Non-pigmented ciliary epithelial cell (primary cell): Measurements from ENCODE around the gene SNRNP25.
"Not testable (repeated sequence)": the region's sequence is repeated elsewhere in the genome, so short reads cannot be mapped to it uniquely, and the experiment has no call there.

ENCODE experiments used
- DNase-seq: peaks from one replicate; pipeline ENCODE4 v3.0.0-alpha.2; 2010; ENCODE audit warnings: low read depth

SNRNP25 gene

DNA sequence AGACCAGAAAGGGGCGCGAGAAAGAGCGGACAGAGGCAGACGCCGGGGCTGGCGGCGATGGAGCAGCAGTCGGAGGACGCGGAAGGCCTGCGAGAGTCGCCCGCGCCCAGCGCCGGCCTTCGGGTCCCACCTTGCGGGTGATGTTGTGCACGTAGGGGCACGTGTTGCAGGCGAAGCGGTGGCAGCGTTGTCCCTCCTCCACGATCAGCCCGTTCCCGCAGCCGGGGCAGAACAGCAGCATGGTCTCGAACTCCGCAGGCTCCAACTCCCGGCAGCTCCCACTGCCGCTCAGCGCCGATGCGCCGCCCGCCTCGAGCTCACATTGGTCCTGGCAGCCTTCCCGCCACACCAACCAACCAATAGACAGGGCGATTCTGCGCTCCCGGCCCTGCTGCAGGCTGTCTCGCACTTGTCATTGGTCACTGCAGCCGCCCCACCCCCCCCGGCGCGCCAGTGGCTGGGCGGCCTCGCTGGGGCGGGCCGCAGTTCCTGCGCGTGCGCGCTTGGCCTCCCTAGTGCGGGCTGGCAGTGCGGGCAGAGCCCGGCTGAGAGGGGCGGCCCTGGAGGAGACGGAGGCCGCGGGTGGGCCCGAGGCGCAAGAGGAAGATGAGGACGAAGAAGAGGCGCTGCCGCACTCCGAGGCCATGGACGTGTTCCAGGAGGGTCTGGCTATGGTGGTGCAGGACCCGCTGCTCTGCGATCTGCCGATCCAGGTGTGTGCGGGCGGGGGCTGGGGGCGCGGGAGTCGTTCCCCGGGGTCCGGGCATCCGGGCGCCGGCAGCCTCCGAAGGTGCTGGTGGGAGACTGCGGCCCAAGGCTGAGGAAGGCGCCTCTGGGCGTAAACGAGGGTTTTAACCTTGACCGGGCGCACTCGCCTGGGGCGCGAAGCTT, at the start of gene SNRNP25, which contains the start of gene POLR3K:
SNRNP25 (plus strand) TSS at position 483 of the 891 bp plus-strand sequence; CDS start at position 672, 189 bp downstream.
POLR3K (minus strand) TSS at position 263 of the 891 bp plus-strand sequence; CDS start at position 241, 22 bp downstream.
- peak; percentile 90 for DNase-seq

DNA sequence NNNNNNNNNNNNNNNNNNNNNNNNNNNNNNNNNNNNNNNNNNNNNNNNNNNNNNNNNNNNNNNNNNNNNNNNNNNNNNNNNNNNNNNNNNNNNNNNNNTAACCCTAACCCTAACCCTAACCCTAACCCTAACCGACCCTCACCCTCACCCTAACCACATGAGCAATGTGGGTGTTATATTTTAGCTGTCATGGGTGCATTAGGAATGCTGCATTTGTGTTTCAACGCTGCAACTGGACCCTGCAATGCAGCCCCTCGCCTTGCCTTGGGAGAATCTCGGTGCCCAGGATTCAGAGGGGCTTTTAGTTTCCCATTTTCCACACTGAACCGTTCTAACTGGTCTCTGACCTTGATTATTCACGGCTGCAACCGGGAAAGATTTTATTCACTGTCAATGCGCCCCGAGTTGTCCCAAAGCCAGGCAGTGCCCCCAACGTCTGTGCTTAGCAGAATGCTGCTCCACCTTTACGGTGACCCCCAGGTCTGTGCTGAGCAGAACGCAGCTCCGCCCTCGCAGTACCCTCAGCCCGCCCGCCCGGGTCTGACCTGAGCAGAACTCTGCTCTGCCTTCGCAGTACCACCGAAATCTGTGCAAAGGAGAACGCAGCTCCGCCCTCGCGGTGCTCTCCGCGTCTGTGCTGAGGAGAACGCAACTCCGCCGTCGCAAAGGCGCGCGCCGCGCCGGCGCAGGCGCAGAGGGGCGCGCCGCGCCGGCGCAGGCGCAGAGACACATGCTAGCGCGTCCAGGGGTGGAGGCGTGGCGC, 43.5 kb upstream of the SNRNP25 start:
- DNase-seq, result no peak

DNA sequence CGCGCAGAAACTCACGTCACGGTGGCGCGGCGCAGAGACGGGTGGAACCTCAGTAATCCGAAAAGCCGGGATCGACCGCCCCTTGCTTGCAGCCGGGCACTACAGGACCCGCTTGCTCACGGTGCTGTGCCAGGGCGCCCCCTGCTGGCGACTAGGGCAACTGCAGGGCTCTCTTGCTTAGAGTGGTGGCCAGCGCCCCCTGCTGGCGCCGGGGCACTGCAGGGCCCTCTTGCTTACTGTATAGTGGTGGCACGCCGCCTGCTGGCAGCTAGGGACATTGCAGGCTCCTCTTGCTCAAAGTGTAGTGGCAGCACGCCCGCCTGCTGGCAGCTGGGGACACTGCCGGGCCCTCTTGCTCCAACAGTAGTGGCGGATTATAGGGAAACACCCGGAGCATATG, 42.9 kb upstream of the SNRNP25 start:
- not testable (repeated sequence) for DNase-seq

DNA sequence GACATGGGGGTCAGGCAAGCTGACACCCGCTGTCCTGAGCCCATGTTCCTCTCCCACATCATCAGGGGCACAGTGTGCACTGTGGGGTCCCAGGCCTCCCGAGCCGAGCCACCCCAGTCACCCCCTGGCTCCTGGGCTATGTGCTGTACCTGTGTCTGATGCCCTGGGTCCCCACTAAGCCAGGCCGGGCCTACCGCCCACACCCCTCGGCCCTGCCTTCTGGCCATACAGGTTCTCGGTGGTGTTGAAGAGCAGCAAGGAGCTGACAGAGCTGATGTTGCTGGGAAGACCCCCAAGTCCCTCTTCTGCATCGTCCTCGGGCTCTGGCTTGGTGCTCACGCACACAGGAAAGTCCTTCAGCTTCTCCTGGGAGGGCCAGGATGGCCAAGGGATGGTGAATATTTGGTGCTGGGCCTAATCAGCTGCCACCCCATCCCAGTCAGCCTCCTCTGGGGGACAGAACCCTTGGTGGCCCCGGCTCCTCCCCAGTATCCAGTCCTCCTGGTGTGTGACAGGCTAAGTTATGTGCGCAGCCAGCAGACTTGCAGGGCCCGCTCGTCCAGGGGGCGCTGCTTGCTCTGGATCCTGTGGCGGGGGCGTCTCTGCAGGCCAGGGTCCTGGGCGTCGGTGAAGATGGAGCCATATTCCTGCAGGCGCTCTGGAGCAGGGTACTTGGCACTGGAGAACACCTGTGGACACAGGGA, 36.4 kb upstream of the SNRNP25 start:
- DNase-seq, result not testable (repeated sequence)

DNA sequence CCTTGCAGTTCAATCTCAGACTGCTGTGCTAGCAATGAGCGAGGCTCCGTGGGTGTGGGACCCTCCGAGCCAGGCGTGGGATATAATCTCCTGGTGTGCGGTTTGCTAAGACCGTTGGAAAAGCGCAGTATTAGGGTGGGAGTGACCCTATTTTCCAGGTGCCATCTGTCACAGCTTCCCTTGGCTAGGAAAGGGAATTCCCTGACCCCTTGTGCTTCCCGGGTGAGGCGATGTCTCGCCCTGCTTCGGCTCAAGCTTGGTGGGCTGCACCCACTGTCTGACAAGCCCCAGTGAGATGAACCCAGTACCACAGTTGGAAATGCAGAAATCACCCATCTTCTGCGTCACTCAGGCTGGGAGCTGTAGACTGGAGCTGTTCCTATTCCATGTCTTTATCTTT, 32.7 kb upstream of the SNRNP25 start:
- not testable (repeated sequence) for DNase-seq

DNA sequence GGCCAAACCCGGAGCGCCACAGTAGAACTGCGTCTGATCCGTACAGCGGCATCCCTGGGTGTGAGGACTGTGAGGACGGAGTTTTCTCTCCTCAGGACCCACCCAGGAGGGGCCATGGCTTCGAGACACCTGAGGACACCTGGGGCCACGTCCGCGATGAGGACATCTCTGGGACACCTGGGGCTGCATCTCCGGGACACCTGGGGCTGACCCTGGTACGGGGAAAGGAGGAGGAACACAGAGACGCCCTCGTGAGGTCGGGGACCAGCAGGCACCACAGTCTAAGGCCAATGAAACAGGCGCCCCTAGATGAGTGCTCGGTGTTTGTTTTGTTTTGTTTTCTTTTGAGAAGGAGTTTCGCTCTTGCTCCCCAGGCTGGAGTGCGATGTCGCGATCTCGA, 29.5 kb upstream of the SNRNP25 start:
- DNase-seq, result not testable (repeated sequence)

DNA sequence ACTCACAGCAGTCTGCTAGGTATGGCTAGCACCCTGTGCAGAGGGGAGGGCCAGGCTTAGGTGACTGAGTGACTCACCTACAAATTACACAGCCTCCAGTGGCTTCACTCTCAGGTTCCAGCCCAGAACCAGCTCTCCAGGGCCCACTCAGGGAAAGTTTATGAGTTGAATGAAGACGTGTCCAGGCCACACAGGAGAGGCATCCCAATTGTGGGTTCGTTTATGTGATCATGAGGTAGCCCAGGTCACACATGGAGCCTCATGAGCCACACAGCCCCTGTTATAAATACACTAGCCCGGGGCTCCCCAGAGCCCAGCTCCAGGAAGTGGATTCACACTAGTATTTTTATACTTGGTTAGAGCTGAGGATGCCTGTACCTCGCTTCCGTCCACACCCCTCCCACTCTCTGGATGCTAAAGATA, 27.7 kb upstream of the SNRNP25 start:
- DNase-seq, result not testable (repeated sequence)

DNA sequence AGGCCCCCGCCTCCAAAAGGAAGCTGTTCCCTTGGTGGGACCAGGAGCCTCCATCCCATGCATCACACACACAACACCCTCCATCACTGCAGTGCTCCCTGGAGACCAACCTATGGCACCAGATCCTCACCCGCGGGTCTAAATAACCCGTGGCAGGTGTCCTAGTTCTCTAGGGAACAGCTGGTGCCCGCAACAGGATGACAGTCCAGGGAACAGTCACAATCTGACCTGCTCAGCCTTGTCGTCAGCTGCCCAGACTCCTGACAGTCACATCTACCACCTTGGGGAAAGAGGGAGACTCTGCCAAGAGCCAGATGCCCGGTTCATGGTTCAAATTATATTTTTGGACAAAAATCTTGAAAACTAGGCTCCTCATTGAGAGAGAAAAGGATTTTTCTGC, 23.0 kb upstream of the SNRNP25 start:
- DNase-seq, result not testable (repeated sequence)

DNA sequence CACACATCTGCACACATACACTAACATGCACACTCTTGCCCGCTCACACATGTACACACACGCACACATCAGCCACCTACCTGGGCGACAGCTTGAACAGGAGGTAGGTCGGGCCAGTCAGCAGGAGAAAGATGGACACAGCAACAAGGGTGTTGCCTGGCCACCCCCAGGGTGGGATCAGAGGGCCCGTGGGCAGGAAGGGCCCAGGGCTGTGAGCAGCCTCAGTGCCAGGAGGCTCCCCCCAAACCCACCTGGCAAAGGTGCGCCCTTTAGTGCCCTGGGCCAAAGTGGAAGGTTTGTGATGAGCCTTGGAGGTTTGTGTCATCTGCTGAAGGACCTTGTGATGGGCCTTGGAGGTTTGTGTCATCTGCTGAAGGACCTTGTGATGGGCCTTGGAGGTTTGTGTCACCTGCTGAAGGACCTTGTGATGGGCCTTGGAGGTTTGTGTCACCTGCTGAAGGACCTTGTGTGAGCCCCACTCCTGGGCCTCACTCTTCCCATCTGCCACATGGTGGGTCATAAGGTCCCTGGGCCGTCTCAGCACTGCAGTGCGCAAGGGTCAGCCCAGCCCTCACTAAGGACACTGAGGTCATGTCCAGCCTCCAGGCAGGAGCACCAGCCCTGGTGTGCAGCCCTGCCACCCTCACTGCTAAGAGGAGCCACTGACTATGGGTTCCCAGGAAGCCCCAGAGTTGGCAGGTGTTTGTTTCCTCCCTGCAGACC, 20.3 kb upstream of the SNRNP25 start:
- not testable (repeated sequence) for DNase-seq

DNA sequence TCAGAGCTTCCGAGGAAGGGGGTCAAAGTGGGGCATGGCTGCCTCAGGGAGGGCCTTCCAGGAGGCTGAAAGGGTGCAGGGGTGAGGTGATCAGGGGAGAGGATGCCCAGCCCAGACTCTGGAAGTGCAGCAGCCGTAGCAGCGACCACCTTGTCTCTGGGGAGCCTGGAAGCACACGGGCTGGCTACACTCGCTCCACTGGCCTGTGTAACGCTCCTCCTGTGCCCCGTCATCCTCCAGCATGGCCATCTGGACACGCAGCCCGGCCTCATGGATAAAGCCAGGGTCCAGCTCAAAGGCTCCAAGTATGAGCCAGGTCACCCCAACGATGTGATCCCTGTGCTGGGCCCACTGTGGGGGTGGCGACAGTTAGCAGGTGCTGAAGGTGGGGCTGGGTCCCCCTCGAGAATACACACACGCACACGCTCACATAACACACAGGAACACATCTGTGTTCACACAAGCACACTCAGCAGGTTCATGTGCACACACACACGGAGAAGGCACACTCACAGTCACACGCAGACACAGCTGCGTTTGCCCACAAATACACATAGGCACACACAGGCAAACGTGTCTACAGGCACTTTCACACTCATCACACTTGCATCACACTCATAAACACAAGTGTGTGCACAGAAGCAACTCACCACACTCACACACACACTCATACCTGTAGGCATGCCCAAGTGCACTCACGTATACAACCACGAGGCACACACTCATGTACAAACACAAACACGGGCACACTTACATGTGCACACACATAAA, 19.6 kb upstream of the SNRNP25 start:
- no peak for DNase-seq

DNA sequence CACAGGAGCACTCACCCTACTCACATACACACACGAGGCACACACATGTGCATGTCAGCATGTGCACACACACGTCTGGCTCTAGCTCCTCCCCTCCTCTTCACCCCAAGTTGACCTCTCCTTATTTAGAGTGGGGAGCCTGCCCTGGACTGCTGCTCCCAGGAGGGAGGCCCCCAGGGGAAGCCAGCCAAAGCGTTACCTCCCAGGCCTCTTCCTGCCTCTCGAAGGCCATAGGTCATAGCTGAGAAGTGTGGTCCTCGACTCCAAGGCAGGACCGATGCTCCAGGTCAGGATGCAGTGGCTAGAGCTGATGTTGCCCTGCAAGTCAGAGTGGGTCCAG, 19.0 kb upstream of the SNRNP25 start:
- no peak for DNase-seq

DNA sequence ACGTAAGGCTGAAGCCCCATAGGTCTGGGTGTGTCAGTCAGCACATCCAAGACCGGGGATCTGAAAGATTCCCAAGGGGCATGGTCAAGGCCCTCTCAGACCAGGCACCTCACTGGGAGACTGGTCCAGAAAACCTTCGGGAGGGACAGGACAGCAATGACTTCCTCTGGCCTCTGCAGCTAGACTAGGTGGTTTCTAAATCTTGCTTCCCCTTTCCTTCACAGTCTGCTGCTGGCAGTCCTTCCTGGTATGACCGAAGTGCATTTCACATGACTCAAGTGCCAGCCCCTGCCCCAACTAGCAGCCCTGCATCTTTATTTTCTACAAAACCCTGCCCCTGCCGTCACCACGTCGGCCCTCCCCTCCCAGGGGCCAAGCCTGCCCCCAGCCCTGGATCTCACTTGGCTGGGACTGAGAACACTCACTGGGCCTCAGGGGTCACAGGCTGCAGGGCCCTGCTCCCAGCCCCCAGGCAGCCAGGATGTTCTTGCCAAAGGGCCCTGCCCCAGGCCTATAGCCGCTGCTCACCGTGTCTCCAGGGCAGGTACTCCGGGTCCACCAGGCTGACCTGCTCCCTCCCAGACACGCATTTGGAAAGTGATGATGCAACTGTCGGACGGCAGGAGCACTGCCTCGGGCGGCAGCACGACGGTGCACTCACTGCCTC, 18.5 kb upstream of the SNRNP25 start:
- no peak for DNase-seq

DNA sequence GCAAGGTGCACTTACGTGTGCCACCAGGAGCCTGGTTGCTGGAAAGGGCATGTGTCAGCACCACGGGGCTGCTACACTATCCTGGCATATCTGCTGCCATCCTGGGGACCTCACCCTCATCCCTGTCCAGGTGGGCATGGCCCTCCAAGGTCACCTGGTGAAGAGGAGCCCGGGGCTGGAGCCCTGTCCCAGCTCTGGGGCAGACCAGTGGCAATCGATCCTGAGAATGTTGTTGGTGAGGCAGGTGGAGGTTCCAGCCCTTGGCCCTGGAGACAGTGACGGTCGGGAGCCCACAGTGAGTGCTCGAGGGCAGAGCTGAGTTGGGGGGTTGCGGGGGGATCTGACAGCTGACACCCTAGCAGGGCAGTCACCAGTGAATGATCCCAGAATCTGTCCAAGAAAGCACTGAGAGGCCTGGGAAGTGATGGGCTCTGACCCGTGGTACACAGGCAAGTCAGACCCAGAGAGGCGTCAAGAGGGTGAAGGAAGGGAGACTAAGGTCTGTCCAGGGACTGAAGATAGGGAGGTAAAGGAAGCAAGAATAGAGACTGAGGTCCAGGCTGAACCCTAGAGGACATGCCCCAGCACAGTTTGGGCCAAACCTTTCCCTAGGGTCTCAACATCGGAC, 17.8 kb upstream of the SNRNP25 start:
- DNase-seq, result no peak

DNA sequence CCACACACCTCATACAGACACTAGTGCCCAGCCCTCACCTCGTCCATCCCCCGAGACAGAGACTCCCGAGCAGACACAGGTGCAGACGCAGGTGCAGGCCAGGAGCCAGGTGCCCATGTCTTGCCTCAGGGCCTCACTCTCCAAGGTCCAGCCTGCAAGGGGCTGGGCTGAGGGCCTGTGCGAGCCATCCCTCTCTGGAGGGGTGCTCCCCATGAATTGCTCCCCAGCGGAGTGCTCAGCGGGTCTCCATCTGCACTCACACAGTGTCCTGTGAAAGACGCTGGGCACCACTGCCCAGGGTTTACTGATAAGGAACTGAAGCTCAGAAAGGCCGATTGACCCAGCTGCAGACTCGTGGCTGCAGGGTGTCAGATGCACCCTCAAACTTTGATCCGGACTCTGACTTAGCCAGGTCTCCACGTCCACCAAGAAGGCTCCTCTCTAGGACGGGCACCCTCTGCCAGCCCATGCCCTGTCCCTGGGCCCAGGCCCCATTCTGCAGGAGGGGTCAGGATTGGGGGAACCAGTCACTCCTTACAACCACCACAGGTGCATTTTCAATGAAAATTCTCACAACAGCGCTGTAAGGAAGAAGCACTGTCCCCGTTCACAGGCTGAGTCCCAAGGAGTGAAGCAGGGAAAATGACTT, 17.2 kb upstream of the SNRNP25 start:
- no peak for DNase-seq

DNA sequence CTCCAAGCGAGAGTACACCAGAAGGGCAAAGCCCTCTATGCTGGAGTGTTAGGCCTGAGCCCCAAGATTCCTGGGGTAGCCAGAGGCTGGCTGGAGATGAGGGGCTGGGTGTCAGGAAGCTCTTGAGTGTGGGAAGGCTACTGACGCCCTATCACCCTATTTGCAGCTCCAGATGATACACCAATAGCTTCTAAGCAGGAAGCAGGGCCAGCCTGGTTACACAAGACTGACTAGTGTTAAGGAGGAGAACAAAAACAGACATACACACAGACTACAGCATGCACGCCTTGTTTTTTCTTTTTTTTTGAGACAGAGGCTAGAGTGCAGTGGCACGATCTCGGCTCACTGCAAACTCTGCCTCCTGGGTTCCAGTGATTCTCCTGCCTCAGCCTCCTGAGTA, 16.1 kb upstream of the SNRNP25 start:
- no peak for DNase-seq

DNA sequence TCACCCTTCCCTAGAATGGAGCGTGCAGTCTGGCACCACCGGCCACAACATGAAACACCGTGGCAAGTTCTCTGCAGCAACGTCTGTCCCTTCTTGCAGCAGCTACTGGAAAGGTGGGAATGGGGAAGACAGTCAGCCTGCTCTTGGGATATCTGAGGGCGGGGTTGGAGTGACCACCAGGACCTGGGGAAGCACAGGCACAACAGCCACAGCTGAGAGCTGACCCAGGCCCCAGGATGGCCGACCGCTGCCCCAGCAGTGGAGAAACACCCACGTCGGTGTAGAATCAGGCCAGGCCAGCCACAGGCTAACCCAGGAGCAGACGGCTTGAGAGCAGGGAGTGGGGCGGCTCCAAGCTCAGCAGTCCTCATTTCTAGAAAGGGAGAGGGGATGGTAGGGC, 15.4 kb upstream of the SNRNP25 start:
- DNase-seq, result not testable (repeated sequence)

DNA sequence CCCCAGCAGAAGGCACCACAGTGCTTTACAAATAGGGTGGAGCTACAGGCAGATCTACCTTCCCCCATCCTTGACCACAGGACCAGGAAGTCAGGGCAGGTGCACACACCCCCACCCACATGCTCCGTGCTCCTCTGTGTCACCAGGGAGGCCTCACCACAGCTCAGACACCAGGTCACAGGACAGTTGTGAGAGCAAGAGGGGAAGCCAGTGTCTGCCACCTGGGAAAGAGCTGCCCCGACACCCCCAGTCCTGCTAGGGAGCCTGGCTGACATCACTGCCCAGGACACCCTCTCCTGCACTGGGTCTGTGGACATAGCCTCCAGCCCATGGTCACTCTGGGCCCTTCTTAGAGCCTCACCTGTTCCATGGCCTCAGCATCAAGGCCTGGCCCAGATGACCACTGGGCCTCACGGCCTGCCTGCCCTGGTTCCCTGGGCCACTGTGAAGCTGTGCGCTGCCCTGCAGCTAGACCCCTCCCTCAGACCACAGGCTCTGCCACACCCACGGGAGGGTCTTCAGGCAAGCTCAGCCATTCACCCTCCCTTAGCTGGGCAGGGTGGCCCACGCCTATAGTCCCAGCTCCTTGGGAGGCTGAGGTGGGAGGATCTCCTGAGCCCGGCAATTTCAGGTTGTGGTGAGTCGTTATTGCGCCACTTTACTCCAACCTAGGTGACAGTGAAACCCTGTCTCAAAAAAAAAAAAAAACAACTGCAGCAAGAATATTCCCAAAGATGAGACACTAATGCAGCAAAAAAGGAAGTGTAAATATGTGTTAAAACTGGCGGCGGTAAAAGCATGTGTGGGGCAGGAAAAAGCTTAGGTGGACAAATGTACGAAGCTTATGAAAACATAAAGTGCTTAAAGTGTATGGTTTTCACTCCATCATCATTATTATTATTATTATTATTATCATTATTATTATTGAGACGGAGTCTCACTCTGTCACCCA, 14.4 kb upstream of the SNRNP25 start:
- no peak for DNase-seq

DNA sequence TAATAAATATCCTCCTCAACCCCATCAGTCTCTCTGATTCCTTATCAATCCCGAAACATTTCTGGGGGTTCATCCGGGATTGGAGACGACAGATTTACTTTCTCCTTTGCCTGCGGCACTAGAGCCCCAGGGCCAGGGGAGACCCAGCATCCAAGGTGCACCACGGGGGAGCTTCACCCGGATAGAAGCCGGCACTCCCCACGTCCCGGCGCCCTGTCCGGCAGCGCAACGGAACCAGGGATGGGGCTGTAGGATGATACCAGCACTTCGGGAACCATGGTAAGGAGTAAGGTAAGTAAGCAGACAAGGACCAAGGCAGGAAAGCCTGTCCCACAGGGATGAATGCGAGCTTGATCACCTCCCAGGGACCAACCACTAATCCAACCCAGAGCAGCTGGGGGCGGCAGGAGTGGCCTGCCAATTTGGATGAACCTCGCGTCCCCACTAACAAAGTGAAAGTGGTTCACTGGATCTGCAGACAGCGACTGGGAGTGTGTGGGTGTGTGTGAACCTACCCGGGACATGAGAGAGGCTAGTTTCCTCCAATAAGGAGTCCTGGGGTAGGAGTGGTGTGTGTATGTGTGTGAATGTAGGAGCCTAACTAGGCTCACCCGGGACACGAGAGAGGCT, 12.1 kb upstream of the SNRNP25 start:
- no peak for DNase-seq
